ENCODE measurements around the gene CDCP1.

CDCP1 gene

DNA sequence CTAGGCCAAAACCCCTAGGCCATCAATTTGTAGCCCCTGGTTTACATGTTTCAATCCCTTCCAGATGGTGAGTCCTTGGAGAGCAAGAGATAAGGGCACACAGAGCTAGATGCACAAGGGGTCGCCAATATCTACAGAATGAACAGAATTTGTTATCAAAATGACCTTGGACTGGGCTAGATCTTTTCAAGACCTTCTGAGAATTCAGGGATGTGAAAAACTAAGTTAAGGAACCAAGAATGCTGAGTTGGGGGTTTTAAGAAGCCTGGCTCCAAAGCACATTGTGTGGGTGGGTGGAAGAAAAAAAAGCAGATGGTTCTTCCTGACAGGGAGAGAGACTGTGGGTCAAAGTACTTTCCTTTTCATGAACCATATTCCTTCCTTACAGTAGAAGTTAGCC lies 10.2 kb downstream of the CDCP1 start:
- no peak for DNase-seq (ENCODE audit: low read depth)

DNA sequence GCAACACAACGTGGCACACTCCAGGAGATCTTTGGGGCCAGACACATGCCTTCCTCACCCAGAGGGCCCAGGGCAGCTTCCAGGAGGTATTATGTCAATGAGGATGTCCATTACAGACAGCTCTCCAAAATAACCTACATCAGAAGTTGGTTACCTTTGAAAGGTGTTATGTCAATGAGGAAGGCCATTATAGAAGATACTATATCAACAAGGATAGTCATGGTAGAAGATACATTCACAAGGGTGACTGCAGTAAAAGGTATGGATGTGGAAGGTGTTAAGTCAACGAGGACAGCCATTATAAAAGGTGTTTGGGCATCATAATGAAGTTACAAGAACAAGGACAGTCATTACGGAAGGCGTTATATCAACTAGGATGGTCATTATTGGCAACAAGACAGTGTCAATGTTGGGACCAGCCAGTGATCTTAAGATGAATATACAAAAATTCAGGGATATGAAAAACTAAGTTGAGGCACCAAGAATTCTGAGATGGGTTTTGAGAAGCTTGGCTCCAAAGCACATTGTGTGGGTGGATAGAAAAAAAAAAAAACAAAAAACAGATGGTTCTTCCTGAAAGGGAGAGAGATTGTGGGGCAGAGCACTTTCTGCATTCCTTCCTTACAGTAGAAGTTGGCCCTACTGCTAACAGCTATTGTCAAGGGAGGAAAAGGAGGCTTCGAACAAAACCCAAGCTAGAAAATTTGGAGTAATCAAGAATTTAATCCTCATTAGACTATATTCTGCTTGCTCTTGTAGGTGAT lies 11.2 kb downstream of the CDCP1 start:
- no peak for DNase-seq (ENCODE audit: low read depth)

DNA sequence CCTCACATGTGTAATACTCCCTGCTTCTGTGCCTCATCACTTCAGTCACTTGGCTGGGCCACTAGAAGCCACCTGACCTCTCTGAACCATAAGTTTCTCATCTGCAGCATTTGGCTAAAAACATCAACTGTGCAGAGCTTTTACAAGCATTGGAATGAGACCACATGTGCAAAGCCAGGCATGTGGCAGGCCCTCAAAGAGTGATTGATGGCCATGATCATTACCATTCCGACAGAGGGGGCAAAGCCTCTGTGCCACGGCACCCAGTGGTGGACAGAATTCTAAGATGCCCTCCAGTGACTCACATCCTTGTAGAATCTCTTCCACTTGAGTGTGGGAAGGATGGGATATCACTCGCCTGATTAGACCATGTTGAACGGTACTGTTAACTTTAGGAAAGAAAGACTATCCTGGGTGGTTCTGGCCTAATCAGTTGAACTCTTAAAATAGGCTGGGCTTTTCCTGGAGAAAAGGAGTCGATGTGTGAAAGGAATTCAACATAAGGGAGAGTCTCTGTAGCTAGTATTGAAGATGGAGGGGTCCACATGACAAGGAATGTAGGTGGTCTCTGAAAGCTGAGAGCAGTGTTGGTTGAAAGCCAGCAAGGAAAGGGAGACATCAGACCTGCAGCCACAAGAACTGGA lies 13.5 kb downstream of the CDCP1 start:
- no peak for DNase-seq (ENCODE audit: low read depth)

DNA sequence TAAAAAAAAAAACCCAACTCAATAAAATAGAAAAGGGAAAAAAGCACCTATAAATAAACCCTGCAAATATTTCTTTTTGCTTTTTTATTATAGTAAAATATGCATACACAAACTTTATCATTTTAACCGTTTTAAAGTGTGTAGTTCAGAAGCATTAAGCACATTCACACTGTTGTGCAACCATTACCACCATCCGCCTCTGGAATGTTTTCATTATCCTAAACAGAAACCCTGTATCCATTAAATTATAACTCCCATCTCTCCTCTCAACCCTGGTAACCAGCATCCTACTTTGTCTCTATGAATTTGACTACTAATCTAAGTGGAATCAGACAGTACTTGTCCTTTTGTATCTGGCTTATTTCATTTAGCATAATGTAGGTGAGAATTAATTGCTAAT lies 15.0 kb downstream of the CDCP1 start:
- no peak for DNase-seq (ENCODE audit: low read depth)

DNA sequence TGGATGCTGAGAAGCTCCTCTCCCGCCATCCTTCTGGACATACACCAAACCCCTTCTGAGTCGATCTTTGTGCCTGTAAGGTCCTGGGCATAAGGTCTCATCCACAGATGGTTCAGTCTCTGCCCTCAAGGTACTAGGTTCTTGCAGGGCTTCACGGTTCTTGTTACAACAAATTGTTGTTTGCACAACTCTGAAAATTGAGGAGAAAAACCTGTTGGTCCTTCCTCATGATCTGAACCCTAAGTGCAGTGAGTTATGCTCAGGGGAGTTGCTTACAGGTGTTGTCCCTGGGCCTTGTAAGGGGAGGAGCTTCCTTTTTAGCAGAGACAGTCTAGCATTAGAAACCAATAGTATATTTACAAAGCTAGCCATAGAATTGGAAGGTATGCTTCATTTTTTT lies 15.7 kb downstream of the CDCP1 start:
- no peak for DNase-seq (ENCODE audit: low read depth)

DNA sequence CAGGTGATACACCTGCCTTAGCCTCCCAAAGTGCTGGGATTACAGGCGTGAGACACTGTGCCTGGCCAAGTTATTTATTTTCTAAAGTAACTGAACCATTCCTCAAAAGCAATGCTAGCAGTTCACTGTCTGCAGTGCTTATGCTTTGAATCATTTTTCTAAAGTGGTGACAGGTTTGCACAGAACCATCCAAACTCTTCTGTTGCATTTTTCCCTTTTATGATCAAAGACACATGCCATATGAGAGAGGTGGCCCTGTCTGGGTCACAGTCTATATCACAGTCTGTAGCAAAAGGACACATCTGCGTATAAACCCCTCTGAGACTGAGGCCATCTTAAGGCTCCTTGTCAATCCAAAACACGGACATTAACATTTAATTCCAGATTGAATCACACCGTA lies 17.2 kb downstream of the CDCP1 start:
- no peak for DNase-seq (ENCODE audit: low read depth)

DNA sequence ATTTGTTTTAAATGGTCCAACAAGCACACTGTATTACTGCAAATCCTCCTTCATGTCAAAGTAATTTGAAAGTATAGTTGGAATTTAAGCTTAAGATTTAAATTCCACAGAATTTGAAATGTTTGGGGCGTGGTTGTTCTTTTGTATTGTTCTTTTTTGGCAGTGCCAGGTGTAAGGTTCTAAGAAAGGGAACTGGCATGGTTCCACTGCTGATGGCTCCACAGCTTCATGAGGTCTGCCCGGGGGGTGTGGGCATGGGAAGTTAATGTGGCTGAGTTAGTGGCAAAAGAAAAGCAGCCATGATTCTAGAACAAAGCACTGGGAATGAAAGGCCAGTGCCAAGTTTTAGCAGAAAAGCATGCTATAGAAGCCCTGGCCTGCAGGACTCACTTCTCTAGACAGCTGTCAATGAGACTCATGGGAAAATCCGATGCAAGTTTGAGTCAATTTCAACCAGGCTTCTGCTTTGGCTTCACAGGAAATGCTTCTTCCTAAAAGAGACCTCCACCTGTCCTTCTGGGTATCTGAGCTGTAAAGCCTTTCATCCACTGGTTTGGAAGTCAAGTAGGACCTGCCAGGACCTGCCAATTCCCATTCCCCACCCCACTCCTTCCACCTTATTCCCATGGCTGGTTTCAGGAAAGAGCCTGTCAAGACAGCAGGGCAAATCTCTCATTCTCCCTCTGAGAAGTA lies 18.9 kb downstream of the CDCP1 start:
- DNase-seq (ENCODE audit: low read depth): no peak

DNA sequence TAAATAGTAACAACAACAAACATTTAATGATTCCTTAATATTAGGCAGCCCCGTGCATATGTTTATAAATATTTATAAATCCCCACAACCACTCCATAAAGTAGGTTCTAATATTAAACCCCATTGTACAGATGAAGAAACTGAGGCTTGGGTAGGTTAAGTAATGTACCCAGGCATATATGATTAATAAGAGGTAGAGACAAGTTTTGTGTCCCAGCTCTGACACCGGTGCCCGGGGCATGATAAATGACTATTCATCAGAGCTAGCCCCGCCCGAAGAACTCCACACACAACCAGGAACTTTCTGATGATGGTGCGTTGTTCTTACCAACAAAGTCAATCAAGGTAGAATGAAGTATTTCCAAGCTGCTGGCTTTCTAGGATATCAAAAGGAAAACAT lies 19.4 kb downstream of the CDCP1 start:
- DNase-seq (ENCODE audit: low read depth): no peak

DNA sequence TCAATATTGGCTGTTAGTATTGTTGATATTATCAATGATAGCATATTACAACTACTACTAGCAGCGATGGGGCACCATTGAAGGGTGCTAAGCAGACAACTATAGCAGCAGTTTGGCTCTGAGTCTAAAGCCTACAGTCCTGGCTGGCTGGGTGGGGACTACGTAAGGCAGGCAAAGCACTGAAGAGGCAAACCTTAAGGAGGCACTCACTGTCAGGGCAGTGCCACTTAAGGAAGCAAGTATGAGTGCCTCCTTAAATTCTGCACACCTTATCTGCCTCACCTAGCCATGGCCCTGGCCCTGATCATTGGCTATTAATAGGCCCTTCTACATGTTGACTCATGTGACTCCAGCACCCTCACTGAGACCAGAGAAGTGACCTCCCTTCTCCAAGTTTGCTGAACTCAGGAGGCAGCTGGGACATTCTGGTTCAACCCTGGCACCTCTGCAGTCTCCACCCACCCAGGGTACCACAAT lies 20.6 kb downstream of the CDCP1 start:
- DNase-seq (ENCODE audit: low read depth): no peak

DNA sequence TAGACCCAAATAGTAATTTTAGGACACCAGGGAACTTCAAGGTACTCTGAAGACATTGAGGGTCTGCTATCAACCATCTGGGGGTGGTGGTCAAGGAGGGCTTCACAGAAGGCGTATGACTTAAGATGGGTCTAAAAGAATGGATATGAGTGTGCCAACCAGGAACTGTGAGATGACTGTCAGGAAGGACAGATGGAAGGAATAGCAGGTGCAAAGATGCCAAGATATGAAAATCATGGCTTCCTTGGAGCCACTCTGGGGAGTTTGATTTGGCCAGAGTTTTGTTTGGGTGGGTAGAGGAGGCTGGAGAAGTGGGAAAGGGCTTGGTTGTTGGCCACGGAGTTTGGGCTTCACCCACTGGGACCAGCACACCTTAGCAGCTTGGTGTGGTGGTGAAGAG lies 21.2 kb downstream of the CDCP1 start:
- no peak for DNase-seq (ENCODE audit: low read depth)

DNA sequence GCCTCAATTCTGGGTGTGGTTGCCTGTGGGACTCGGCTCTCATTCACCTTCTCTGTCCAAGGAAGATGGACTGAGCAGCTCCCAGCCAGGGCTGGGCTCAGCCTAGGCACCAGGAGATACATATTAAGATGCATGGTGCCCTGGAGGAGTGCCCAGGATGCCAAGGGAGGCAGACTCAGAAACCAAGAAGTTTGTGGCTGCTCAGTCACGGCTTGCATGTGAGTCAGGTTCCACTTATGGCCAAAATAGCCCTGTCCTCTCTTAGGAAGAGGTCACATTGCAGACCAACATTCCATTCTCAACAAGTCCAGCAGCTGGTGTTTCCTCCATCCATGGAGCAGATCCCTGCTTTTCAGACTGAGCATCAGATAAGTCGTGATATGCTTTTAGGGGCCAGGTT lies 21.8 kb downstream of the CDCP1 start:
- DNase-seq (ENCODE audit: low read depth): no peak

DNA sequence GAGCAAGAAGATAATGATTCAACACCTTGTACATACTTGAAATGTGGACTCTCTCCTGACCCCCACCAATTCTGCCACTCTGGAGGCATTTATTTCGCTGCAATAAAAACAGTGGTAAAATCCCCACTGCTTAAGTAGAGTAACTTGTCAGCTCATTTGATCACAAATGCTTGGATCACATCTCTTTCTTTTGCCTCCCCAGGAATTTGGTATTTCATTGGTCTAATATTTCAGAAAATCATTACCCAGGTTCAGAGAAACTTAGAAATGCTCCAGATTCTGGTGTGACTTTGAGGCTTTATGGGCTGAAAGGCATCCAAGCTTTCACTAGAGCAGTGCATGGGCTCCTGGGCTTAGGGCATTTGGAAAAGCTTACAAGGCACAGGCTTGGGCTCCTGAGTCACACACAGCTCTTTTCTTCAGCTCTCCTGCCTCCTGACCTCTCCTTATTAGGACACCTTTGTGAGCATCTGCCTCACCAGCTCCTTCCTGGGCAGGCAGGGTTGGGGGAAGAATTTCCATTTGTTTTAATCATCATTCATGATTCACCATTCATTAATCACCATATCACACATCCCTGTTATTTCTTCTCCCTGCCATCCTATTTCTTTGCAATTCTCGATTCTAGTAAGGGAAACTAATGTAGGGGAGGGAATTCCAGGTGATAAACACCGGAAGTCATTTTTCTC lies 22.5 kb downstream of the CDCP1 start:
- no peak for DNase-seq (ENCODE audit: low read depth)

DNA sequence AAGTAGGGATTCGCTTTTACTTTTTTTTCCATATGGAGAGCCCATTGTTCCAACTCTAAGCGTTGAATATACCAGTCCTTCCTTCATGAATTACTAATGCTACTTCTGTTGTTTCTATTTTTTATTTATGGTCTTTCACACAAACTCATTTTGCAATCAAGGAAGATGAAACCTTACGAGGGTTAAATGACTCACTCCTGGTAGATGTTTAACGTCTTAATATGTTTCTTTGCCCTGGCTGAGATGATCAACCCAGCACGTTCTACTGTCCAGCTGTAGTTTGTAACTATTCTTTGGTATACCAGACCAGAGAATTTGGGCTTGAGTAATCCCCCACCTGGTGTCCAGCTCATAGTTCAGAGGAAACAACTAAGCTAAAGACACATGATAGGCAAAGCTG lies 23.1 kb downstream of the CDCP1 start:
- no peak for DNase-seq (ENCODE audit: low read depth)

DNA sequence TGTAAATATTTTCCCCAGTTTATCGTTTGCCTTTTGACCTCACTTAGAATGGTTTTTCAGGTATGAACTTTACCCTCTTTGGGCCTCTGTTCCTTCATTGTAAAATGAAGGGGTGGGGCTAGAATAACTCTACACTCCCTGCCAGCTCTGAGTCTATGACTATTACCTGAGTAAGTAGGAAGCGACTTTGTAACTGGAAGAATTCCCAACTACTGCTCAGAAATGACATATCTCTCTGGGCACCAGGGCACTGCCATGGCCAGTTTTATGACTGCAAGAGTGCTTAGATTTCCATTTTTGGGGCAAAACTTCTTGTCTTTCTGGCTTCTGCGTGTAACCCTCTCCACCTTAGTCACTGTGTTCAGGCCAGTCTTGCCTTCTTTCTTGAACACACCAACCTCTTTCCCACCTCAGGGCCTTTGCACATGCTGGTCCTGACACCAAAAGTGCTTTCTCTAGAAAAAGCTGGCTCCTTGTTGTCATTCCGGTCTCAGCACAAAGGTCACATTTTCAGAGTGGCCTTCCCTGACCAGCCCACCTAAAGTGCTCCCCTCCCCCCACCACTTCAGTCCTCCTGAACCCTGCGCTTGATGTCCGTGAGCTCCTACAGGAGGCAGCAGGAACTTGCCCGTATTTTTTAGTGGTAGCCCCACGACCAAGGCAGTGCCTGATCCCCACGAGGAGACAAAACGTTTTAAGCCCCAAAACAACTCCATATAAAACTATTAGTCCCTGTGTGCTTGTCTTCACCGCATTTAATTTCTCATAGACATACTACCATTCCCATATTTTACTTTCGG lies 25.6 kb downstream of the CDCP1 start:
- DNase-seq (ENCODE audit: low read depth): no peak

DNA sequence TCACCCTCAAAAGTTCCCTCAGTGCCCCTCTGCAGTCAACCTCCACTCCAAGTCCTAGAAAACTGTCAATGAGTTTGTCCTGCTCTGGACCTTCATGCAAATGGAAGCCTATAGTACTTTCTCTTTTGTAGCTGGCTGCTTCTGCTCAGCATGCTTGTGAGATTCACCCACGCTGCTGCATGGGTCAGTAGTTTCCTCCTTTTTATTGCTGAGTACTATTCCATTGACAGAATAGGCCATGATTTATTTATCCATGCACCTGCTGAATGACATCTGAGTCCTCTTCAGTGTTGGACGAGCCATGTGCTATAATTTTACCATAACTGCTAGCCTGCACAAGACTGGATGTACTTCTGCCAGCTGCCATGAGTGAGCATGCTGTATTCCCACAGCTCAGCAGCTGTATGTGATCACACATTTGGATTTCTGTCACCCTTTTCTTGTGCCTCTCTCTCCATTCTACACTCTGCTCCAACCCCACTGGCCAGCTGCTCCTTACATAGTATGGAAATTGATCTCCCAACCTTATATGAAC lies 26.3 kb downstream of the CDCP1 start:
- DNase-seq (ENCODE audit: low read depth): no peak

DNA sequence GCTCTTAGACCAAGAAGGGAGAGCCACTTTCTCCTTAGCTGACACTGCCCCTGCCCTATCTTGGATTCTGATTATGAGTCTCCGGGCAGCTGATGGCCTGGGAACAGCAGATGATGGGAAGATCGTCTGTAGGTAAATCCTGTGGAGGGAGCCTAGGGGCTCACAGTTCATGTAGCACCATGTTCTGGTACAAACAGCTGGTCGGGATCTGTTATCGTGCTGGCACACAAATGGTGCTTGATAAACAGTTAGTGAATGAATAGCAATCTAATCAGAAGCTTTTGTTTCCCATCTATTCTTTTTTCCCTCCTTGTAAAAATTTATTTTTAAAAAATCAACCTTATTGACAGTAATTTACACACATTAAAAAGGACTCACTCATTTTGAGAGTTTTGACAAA lies 26.8 kb downstream of the CDCP1 start:
- no peak for DNase-seq (ENCODE audit: low read depth)

DNA sequence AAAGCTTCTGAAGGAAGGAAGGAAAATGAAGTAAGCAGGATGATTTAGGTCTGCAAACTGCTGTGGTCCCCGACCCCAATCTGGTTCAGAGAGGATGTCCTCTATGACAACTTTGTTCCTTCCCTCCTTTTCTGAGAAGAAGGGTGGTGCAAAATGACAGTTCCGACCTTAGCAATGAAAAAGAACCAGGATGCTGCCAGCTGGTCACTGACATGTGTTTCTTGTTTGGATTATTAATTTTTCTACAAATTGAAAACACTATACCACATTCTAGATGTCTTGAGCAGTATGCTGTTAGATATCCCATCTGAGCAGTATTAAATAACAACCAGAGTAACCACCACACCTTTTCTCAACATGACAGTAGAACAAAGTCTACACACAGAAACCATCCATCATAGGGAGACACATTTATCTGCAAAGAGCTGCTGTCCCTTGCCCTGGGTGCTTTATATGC lies 27.5 kb downstream of the CDCP1 start:
- DNase-seq (ENCODE audit: low read depth): no peak

DNA sequence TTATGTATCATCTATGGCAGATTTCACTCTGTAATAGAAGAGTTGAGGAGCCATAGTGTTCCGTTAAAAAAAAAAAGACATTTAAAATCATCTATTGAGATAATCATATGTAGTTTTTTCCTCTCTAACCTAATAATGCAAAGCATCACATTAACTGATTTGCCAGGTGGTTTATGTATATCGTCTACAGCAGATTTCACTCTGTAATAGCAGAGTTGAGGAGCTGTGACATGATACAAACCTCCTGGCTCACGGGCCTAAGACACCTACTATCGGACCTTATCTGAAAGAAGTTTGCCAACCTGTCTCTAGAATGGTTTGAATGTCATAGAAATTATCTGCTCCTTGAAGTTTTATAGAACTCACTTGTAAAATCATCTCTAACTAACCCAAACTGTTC lies 29.8 kb downstream of the CDCP1 start:
- no peak for DNase-seq (ENCODE audit: low read depth)

DNA sequence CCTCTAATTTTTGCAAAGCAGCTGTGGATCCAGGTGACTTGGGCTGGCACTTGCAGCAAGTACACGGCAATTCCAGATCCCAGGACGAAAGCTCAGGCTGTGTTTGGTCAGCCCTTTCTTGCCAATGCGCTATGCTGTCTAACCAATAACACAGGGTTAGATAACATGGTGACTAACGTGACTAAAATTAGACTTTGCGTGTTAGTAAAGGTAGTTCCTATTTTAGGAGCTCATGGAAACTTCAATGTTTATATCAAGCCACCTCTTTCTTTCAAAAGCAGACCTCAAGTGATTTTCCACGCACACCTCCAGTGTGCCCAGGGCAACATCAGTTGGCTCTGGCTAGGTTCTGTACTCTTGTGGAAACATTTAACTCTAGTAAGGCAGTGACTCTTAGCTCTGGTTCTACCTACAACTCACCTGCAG lies 32.5 kb downstream of the CDCP1 start:
- no peak for DNase-seq (ENCODE audit: low read depth)

DNA sequence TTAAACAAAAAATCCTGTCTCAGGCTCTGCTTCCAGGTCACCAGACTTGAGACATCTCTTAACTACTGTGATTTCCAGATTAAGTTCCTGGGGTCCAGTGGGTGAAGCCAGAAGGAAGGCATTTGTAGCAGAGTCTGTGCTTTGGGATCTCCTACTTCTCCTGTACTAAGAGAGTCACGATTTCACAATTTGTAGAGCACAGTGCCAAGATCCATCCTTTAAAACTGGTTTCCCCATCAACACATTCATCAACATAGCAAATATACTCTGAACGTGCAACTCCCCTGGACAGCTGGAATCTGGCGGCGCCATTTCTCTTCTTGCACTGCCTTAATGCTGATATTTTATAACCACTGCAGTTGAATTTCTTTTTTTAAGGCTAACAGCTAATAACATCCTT lies 33.2 kb downstream of the CDCP1 start:
- no peak for DNase-seq (ENCODE audit: low read depth)

DNA sequence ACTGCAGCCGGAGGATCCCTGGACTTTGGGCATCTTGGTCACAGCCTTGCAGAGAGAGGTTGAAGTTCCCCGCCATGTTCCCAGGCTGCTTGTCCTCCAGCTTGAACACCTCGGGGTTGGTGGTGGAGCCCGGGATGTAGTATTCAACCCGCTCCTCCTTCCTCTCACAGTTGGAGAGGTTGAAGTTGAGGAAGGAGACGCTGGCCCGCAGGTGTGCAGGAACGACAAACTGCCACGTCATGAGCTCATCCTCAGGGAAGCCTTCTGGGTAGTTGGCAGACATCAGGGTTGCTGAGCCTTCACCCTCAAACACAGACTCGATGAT lies 35.7 kb downstream of the CDCP1 start:
- DNase-seq (ENCODE audit: low read depth): no peak

Data from CMK (cell line).